ENCODE measurements around the gene DBP.
"Not testable (repeated sequence)": the region's sequence is repeated elsewhere in the genome, so short reads cannot be mapped to it uniquely, and the experiment has no call there.

DBP gene

GRCh38 chr19:48664476-48664875, 27.3 kb upstream of the DBP start:
- DNase-seq: no peak

GRCh38 chr19:48663667-48664066, 26.5 kb upstream of the DBP start:
- no peak for DNase-seq

DNA sequence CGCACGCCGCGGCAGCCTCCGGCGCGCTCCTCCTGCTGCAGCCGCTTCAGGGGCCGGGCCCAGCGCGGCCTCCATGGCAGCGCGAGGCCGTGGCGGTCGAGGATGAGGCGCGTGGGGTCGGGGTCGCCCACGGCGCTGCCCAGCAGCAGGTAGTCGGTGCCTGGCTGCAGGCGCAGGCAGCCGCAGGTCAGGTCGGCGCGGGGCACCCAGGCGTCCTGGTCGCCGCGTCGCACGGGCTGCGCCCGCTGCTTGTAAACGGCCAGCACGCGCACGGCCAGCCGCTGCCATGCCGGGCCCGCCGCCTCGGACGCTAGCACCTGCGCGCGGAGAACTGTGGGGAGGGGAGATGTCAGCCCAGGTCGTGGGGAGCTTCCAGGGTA, 24.5 kb upstream of the DBP start:
- no peak for DNase-seq

DNA sequence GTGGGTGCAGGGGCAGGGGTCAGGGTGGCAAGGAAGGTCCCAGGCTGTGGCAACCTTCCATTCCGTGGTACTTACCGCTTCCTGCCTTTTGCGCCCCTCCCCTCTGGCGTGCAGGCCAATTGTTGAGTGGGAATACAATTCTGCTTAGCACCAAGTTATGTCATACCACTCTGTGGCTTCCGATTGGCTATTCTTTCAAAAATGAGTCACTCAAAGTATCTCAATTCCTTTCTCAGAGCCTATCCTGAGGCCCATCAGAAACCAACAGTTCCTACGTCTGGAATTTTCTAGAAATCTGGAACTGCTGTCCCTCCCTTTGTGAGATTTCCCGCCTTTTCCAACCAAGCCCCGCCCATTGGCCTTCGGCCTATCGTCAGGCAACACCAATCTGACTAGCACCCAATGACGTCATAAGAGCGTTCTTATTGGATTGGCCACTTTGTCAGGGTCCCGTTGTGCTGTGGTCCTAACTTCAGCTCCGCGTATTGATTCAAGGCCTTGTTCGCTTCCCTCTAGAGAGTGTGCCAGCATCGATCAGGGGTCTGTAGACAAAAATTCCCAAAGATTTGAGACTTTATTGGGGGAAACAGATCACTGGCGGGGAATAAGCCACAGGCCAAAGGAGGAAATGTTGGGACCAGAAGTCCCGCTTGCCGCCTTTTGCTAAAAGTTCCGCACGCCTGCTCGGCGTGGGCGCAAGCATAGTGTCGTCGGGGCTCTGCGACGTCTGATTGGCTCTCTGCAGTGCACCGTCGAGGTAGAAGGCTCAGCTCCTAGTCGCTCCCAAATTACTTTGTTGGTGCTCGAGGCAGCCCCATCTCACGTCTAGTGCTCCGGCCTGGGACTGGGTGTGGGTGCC, 23.9 kb upstream of the DBP start:
- peak; percentile 83 for DNase-seq

GRCh38 chr19:48659768-48660167, 22.6 kb upstream of the DBP start:
- peak; percentile 31 for DNase-seq

- no peak for DNase-seq
These were observed 21.3 kb upstream of the DBP start for GRCh38 chr19:48658483-48658882.

DNA sequence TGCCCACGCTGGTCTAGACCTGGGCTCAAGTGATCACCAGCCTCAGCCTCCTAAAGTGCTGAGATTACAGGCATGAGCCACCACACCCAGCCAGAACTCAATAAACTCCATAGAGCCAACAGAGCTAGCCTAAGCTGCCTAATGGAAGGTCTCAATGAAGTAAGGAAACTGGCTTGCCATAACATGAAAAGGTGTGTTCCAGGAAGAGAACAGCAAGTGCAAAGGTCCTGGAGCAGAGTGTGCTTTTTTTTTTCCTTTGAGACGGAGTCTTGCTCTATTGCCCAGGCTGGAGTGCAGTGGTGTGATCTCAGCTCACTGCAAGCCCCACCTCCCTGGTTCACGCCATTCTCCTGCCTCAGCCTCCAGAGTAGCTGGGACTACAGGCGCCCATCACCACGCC, 20.6 kb upstream of the DBP start:
- not testable (repeated sequence) for DNase-seq

DNA sequence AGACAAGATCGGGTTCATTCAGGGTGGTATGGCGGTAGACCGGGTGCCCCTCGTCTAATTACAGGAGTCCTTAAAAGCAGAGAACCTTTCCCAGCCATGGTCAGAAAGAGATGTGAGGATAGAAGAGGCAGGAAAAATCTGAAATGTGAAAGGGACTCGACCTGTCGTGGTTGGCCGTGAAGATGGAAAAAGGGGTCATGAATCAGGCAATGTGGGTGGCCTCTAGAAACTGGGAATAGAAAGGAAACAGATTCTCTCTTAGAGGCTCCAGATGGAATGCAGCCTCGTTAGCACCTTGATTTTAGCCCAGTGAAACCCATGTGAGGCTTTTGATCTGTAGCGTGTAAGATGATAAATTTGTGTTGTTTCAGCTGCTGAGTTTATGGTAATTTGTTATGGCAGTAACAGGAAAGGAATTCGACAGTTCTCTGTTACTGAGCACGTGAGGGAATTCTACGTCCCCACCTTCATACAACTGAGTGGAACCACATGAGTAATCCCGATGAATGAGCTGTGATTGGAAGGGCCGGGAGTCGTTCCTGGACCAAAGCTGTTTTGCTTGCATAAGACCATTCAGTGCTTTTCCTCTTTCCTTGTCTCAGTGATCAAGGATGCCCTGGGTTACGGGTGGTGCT, 19.8 kb upstream of the DBP start:
- DNase-seq: peak; percentile 19

- peak; percentile 13 for DNase-seq
These were observed 17.3 kb upstream of the DBP start for GRCh38 chr19:48654299-48655059.

- DNase-seq: no peak
These were observed 14.5 kb upstream of the DBP start for GRCh38 chr19:48651683-48652048.

GRCh38 chr19:48650974-48651682, 13.9 kb upstream of the DBP start:
- DNase-seq: no peak

DNA sequence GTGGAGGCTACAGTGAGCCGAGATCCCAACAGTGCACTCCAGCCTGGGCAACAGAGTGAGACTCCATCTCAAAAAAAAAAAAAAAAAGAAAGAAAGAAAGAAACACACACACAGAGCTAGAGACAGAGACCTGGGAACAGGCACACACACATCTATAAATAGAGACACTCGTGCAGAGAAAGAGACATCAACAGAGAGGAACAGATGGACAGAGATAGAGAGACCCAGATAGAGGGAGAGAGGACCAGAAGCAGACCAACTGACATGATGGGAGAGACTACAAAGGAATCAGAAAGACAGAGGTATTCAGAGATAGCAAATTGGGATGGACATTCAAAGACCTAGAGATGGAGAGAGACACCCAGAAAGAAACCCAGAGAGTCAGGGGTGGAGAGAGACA, 11.0 kb upstream of the DBP start:
- DNase-seq: no peak

- DNase-seq: no peak
These were observed 9.6 kb upstream of the DBP start for GRCh38 chr19:48646722-48647216.

DNA sequence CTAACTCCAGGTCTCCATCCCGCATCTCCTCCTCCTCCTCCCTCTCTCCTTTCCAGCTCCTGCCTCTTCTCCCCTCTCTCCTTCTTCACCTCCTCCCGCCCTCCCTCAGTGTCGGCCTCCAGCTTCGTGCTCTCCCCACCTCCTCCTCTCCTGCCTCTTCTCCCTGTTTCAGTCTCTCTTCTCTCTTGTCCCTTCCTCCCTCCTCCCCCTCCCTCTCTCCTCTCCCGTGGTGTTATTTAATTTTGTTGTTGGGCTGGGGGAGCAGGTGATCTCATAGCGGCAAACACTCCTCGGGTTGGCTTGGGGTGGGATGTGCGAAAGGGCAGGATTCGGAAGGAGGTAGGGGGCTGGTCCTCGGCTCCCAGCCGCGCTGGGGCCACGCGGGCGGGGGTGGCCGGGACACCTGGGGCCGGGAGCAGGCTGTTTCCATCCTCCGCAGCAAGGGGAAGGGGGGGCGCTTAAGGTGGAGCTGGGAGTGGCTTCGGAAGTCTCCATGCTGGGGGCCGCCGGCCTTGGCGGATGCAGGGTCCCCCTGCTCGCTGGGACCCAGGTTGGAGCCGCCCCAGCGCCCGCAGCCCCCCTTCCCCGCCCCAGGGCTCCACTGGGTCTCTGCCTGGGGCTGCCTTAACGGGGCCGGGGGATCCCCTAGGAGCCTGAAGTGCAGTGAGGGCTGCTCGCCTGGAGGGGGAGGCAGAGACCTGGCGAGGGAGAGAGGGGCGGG, 9.0 kb upstream of the DBP start, which contains the start of gene CA11:
Gene CA11, minus strand, starts transcription at position 187 of the 721 bp plus-strand sequence. CDS start 555 bp downstream, outside the sequence.
- peak; percentile 86 for DNase-seq

DNA sequence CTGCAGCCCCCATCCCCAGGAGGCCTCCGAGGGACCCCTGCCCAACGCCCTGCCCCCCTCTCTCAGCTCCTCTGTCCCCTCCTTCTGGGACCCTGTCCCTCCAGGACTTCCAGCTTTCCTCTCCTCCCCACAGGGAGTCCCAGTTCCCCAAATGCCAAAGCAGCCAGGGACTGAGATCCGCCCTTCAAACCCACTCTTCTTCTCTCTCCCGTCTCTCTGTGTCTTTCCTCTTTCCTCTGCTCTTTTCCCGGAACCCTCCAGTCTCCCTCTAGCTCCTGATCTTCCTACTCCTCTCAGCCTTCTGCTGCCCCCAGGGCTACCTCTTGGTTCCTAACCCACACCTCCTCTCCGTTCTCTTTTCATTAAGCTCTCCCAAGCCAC, 8.4 kb upstream of the DBP start:
- DNase-seq: no peak

DNA sequence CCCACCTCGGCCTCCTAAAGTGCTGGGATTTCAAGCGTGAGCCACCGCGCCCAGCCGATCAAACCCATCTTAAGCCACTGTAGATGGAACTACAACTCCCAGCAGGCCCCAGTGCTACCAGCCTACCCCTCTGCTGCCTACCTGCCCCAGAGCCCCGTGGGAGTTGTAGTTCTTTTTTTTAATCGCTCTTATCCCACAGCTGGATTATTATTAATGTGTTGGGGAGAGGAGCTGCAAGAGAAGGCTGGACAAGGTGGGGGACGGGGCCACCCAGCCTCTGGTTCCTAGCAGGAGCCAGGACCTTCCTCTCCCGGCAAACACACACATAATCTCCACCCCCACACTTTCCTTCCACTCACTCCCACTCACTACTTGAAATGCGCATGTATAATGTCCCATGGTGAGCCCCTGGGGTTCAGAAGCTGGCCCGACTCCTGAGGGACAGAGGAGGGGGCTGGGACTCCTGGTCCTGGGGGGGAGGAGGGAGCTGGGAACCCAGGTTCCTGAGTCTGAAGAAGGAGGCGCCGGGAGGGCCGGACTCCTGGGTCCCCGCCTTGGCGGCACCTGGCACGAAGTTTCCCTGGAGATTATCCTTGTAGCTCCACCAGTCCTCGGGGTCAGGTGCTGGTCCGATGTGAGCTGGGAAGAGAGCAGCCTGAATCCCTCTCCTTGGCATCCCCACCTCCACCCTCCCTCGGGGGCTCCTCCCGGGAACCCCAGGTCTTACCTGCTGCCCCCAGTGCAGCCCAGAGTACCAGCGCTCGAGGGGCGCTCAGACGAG, 7.8 kb upstream of the DBP start:
- peak; percentile 54 for DNase-seq

DNA sequence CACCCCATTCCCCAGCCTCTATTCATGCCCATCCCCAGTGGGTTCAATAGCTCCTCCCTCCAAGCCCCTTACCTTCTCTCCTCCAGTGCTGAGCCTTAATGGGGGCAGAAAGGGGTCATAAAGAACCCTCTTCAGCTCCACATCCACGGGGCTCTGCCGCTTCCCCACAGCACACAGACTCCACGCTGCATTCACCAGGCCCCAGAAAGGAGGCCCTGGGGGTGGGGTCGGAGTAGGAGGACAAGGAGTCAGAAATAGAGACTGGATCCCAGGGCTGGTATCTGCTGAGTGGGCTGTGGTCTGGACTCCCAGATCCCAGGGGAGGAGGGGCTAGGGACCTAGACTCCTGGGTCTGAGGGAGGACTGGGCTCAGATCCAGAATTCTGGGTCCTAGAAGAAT, 7.2 kb upstream of the DBP start:
- DNase-seq: no peak

DNA sequence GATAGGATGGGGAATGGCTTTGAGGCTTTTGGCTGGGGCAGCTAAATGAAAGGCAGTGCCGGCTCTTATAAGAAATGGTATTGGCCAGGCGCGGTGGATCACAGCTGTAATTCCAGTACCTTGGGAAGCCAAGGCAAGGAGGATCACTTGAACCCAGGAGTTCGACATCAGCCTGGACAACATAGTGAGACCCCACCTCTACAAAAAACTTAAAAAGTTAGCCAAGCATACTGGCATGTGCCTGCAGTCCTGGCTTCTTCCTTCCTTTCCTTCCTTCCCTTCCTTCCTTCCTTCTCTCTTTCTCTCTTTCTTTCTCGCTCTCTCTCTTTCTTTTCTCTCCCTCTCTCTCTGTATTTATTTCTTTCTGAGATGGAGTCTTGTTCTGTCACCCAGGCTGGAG, 5.7 kb upstream of the DBP start:
- no peak for DNase-seq

GRCh38 chr19:48641850-48642249, 4.7 kb upstream of the DBP start:
- no peak for DNase-seq

GRCh38 chr19:48639483-48640375, 2.5 kb upstream of the DBP start:
- no peak for DNase-seq

Data from NCI-H774 (cell line).